Caco-2 (cell line): Measurements from ENCODE around the gene PDE5A. TPM values are rescaled to one million over a fixed set of nuclear protein-coding genes. Genes with fewer than 3 reads are reported as not detected.

ENCODE experiments used
- BruUV-seq: library from RNA; stranded (reverse); fragments of 400-500 nt; replicated peaks from 2 replicates; lab custom pipeline; 2021; lab: Mats Ljungman, UMichigan
- CTCF ChIA-PET: fragments of 300-600 bp; sonication (Branson Sonifier 250); formaldehyde crosslinking; loops from one replicate; lab custom pipeline; 2022; ENCODE audit warnings: antibody characterized with exemption; lab: Charles Lee
- POLR2A ChIA-PET: fragments of 300-600 bp; sonication (Branson Sonifier 250); formaldehyde crosslinking; loops from one replicate; lab custom pipeline; 2022; ENCODE audit warnings: antibody characterized with exemption; lab: Charles Lee
- DNase-seq, 2 experiments: peaks; one replicate each; pipeline versions ENCODE4 v3.0.0 to v3.0.0-alpha.2; 2020 to 2022
- H3K27me3 ChIP-seq: replicated peaks from 2 replicates; pipeline ENCODE4 v1.6.0; 2011; ENCODE audit warnings: low read length; ENCODE audit not compliant: control insufficient read depth, insufficient read depth
- H3K36me3 ChIP-seq: 2 replicates; pipeline ENCODE4 v1.5.1; 2011; ENCODE audit warnings: low read length; ENCODE audit not compliant: control insufficient read depth, insufficient read depth
- H3K4me1 ChIP-seq: fragments of 250-450 bp; sonication (Bioruptor Pico); 2 replicates; pipeline ENCODE4 v1.5.1; 2020; ENCODE audit warnings: mild to moderate bottlenecking
- H3K4me3 ChIP-seq: 2 replicates; pipeline ENCODE4 v1.5.1; 2011; ENCODE audit warnings: low read depth, mild to moderate bottlenecking, control low read depth, low read length
- H3K9me3 ChIP-seq: fragments of 250-450 bp; sonication (Bioruptor Pico); 2 replicates; pipeline ENCODE4 v1.5.1; 2020; ENCODE audit warnings: mild to moderate bottlenecking, moderate library complexity
- H3K27ac Mint-ChIP-seq: one replicate; pipeline ENCODE4 v1.8.0; 2022; ENCODE audit warnings: mixed read lengths; ENCODE audit not compliant: unreplicated experiment
- H3K27me3 Mint-ChIP-seq: one replicate; pipeline ENCODE4 v1.8.0; 2022; ENCODE audit warnings: mixed read lengths; ENCODE audit not compliant: insufficient read depth, unreplicated experiment
- H3K36me3 Mint-ChIP-seq: one replicate; pipeline ENCODE4 v1.8.0; 2022; ENCODE audit warnings: mild to moderate bottlenecking, mixed read lengths; ENCODE audit not compliant: insufficient read depth, unreplicated experiment
- H3K4me1 Mint-ChIP-seq: one replicate; pipeline ENCODE4 v1.8.0; 2022; ENCODE audit warnings: low read depth, mixed read lengths; ENCODE audit not compliant: unreplicated experiment
- H3K4me3 Mint-ChIP-seq: one replicate; pipeline ENCODE4 v1.8.0; 2022; ENCODE audit warnings: mild to moderate bottlenecking, moderate library complexity, mixed read lengths; ENCODE audit not compliant: unreplicated experiment
- H3K9me3 Mint-ChIP-seq: one replicate; pipeline ENCODE4 v1.8.0; 2022; ENCODE audit warnings: mixed read lengths; ENCODE audit not compliant: unreplicated experiment
- CTCF ChIP-seq, 2 experiments: fragments of 200-600 bp in 1 of 2; IDR thresholded peaks; 1 replicate in 1 of 2; 2 replicates in 1 of 2; pipeline versions ENCODE4 v1.5.1 to v1.8.0; 2011 to 2022; ENCODE audit warnings: antibody characterized with exemption in 1 of 2, control low read depth in 1 of 2, inconsistent platforms in 1 of 2, low read depth in 1 of 2, low read length in 1 of 2, mild to moderate bottlenecking in 1 of 2, moderate library complexity in 1 of 2; ENCODE audit not compliant: insufficient read depth in 1 of 2, severe bottlenecking in 1 of 2, unreplicated experiment in 1 of 2
- intact Hi-C: fragments of 100-400 bp; cut with micrococcal nuclease; formaldehyde crosslinking; loops from one replicate; pipeline ENCODE4 v1.10.0; 2022; ENCODE audit not compliant: unreplicated experiment
- total RNA-seq: library from RNA; stranded (reverse); gene quantifications from 2 replicates; pipeline ENCODE4 v1.2.3, GENCODE V29; 2022

PDE5A gene
- total RNA-seq, 1 experiment from 2014 or later: 7.9 TPM

DNA sequence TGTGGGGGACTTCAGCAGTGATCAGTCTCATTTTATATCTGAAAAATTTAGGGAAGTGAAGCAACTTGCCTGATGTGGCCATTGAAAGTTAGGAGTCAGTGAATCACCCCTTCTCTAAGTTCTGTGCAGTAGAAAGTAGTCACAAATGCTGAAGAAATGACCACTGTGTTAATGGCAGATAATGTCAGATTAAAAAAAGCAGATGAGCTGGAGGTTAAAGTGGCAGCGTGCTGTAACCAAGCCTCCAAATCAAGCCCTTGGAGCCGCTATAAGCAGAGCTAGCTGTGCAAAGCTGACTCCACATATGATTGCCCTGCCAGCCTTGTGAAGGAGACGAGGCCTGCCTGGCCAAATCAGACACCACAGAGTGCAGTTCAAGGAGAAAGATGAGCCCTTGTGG, 39.2 kb upstream of the PDE5A start:
- ChIA-PET POLR2A (no interaction called here), CTCF (no interaction called here)
- Histone ChIP-seq H3K4me3 (no peak overlapping the region), H3K9me3 (no peaks in the 10 kb centered on the region), H3K36me3 (no peaks in the 10 kb centered on the region), H3K4me1 (peaks cover 26% of the 10 kb centered on the region), H3K27me3 (no peaks in the 10 kb centered on the region)
- no TSS peak for BruUV-seq
- Mint-ChIP-seq H3K27me3 (no peaks in the 10 kb centered on the region), H3K36me3 (no peaks in the 10 kb centered on the region), H3K9me3 (no peaks in the 10 kb centered on the region), H3K4me3 (no peak overlapping the region), H3K27ac (no peak overlapping the region), H3K4me1 (peaks cover 8% of the 10 kb centered on the region)
- intact Hi-C loops: no loop called here
- no peak for DNase-seq
- no peak for TF ChIP-seq CTCF (IDR thresholded peaks at IDR 0.05; ENCODE audit: insufficient read depth in 1 of 2, low read depth in 1 of 2, low read length in 1 of 2, severe bottlenecking in 1 of 2, unreplicated experiment in 1 of 2)

DNA sequence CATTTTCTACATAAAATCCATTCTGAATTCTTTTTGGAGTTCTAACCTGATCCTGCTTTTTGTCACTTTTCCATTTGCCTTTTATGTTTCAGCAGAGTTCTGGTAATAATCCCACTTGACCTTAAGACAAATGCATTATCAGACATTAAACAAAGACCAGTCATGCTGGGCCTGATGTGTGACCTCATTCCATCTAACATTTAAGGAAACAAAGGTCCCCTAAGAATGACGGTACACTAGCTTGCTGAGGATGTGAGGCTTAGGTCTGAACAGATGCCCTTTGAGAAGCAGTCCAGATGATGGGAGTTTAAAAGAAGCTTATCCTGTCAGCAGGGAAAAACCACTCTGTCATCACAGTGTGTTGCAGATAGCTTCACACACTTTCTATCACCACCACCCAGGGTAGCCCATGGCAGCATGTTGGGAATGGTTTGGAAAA, 38.1 kb upstream of the PDE5A start:
- ChIA-PET POLR2A (no interaction called here), CTCF (no interaction called here)
- Histone ChIP-seq H3K9me3 (no peaks in the 10 kb centered on the region), H3K4me1 (peaks cover 26% of the 10 kb centered on the region), H3K4me3 (no peak overlapping the region), H3K27me3 (no peaks in the 10 kb centered on the region), H3K36me3 (no peaks in the 10 kb centered on the region)
- no peak for TF ChIP-seq CTCF (IDR thresholded peaks at IDR 0.05; ENCODE audit: insufficient read depth in 1 of 2, low read depth in 1 of 2, low read length in 1 of 2, severe bottlenecking in 1 of 2, unreplicated experiment in 1 of 2)
- Mint-ChIP-seq H3K27ac (no peak overlapping the region), H3K36me3 (no peaks in the 10 kb centered on the region), H3K4me3 (no peak overlapping the region), H3K27me3 (no peaks in the 10 kb centered on the region), H3K9me3 (no peaks in the 10 kb centered on the region), H3K4me1 (peaks cover 8% of the 10 kb centered on the region)
- intact Hi-C loops: no loop called here
- DNase-seq: no peak
- no TSS peak for BruUV-seq

DNA sequence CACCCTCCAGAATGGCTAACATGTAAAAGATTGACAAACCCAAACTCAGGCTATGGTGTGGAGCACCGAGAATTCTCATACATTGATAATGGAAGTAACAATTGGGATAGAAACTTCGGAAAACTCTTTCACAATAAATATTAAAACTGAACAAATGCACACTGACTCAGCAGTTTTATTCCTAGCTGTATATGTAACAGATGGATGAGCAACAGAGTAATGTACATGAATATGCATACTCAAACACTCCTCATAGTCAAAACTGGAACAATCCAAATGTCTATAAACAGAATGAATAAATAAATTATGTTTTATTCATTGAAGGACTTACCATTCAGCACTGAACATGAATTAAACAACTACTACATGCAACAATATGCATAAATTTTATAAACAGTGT, 37.1 kb upstream of the PDE5A start:
- POLR2A ChIA-PET: no interaction called here
- BruUV-seq: no TSS peak
- Mint-ChIP-seq H3K27me3 (no peaks in the 10 kb centered on the region), H3K9me3 (no peaks in the 10 kb centered on the region), H3K4me3 (no peak overlapping the region), H3K4me1 (peaks cover 8% of the 10 kb centered on the region), H3K27ac (no peak overlapping the region), H3K36me3 (no peaks in the 10 kb centered on the region)
- CTCF ChIA-PET: no interaction called here
- Histone ChIP-seq H3K4me1 (peaks cover 27% of the 10 kb centered on the region), H3K9me3 (no peaks in the 10 kb centered on the region), H3K36me3 (no peaks in the 10 kb centered on the region), H3K27me3 (no peaks in the 10 kb centered on the region), H3K4me3 (no peak overlapping the region)
- intact Hi-C loops: no loop called here
- DNase-seq: no peak
- TF ChIP-seq CTCF (IDR thresholded peaks at IDR 0.05; ENCODE audit: insufficient read depth in 1 of 2, low read depth in 1 of 2, low read length in 1 of 2, severe bottlenecking in 1 of 2, unreplicated experiment in 1 of 2): no peak
